NCI-H526 treated with DMSO at 0.1 percent for 48 hours (cell line): Measurements from ENCODE around the gene IFI30.

Experiments
- DNase-seq: peaks from one replicate; lab custom pipeline; 2025; lab: John Stamatoyannopoulos, UW

Gene IFI30

GRCh38 chr19:18173572-18174288 is at the start of gene IFI30:
Gene IFI30, plus strand, starts transcription at chr19:18173813. Its CDS starts 29 bp downstream, at chr19:18173842.
- DNase-seq, result no peak

- DNase-seq, result no peak
These were observed 49.8 kb upstream of the IFI30 start for GRCh38 chr19:18123819-18124218.

GRCh38 chr19:18126097-18126496 is 47.5 kb upstream of the IFI30 start:
- DNase-seq, result no peak

- DNase-seq, result no peak
These were observed 45.6 kb upstream of the IFI30 start for GRCh38 chr19:18128044-18128443.

- no peak for DNase-seq
These were observed 44.8 kb upstream of the IFI30 start for GRCh38 chr19:18128805-18129204.

- DNase-seq, result no peak
These were observed 42.9 kb upstream of the IFI30 start for GRCh38 chr19:18130523-18131242.

- DNase-seq, result no peak
These were observed 41.6 kb upstream of the IFI30 start for GRCh38 chr19:18131841-18132596.

GRCh38 chr19:18135712-18136584 is 37.7 kb upstream of the IFI30 start:
- DNase-seq, result peak; percentile 32

- no peak for DNase-seq
These were observed 36.4 kb upstream of the IFI30 start for GRCh38 chr19:18137242-18137641.

- no peak for DNase-seq
These were observed 35.8 kb upstream of the IFI30 start for GRCh38 chr19:18137657-18138339.

GRCh38 chr19:18140473-18140872 is 33.1 kb upstream of the IFI30 start:
- no peak for DNase-seq

- DNase-seq, result no peak
These were observed 32.6 kb upstream of the IFI30 start for GRCh38 chr19:18141031-18141430.

GRCh38 chr19:18143902-18144301 is 29.7 kb upstream of the IFI30 start:
- no peak for DNase-seq

GRCh38 chr19:18144361-18144760 is 29.3 kb upstream of the IFI30 start:
- DNase-seq, result no peak

- DNase-seq, result no peak
These were observed 28.7 kb upstream of the IFI30 start for GRCh38 chr19:18144906-18145305.

- DNase-seq, result no peak
These were observed 28.1 kb upstream of the IFI30 start for GRCh38 chr19:18145391-18145999.

GRCh38 chr19:18147396-18147795 is 26.2 kb upstream of the IFI30 start:
- DNase-seq, result no peak

- DNase-seq, result no peak
These were observed 24.0 kb upstream of the IFI30 start for GRCh38 chr19:18149596-18149975.

GRCh38 chr19:18150776-18151624 is 22.6 kb upstream of the IFI30 start:
- no peak for DNase-seq

- peak; percentile 84 for DNase-seq
These were observed 21.2 kb upstream of the IFI30 start for GRCh38 chr19:18152442-18152816.
